GM19025 (cell line): Measurements from ENCODE around the gene VIPR2.

Source experiments
- ATAC-seq: cut with Tn5 transposase; IDR thresholded peaks from one replicate; pipeline ENCODE4 v1.9.1; 2021; ENCODE audit warnings: mild to moderate bottlenecking, low read depth, moderate library complexity; ENCODE audit not compliant: unreplicated experiment

VIPR2 gene

GRCh38 chr7:159121476-159121875 lies 23.2 kb downstream of the VIPR2 start:
- ATAC-seq, result no peak

DNA sequence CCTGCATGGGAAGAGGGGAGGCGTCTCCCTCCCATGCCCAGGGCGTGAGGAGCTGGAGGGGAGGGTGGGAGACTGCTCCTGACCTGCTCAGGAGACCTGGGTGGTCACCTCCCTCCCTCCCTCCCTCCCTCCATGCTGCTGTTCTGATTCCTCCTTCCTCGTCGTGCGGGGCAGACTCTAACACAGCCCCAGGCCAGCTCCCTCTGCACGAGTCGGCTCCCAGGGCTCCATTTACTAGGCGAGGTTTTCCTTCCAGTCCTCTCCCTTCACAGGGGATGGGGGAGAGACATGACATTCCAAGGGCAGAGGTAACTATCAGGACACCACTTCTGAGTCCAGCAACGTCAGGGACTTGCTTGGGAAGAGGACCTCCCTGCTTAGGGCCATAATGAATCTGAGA lies 23.6 kb downstream of the VIPR2 start:
- ATAC-seq, result no peak

GRCh38 chr7:159120540-159120919 lies 24.1 kb downstream of the VIPR2 start:
- no peak for ATAC-seq

DNA sequence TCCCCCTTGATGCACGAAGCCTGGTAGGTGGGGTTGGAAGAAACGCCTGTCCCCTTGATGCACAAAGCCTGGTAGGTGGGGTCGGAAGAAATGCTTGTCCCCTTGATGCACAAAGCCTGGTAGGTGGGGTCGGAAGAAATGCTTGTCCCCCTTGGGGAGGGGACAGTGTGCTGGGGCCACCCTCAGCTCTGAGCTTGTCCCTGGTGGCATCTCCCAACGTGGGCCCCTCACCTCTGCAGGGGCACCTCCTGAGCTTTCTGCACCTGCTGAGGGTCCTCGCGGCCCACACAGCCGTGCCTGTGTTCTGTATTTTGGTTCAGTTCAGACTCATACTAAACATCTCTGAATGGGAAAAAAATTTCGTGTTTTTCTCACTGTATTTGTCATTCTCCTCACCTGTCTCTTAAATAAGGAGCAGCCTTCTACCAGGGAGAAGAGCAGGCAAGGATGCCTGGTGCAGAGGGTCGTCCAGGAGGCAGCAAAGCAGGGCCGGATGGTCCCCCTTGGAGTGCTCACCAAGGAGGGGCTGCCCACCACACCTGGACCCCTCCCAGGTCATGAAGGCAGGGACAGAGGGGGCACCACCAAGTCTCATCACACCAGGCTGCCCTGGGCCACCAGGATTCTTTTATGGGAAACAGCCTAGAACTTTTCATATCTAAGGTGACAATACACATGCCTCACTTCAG lies 24.7 kb downstream of the VIPR2 start:
- ATAC-seq, result no peak

- ATAC-seq, result no peak
These were observed 25.5 kb downstream of the VIPR2 start for GRCh38 chr7:159119026-159119741.

DNA sequence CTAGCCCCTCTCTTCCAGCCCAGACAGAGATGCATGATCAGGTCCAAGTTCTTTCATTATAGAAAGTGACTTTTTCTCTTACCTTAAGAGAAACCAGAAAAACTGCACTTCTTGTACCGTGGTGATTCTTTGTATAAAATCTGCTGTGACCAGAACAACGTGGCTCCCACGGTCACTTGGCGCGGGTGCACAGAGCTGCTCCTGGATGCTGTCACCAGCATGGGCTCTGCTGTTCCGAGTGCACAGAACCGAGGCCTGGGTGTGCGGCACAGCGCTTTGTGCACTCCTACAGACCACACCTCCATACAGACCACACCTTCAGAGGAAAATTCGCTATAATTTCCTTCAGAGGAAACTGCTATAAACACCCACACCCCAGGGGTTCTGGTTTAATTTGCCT lies 26.0 kb downstream of the VIPR2 start:
- no peak for ATAC-seq

- ATAC-seq, result no peak
These were observed 26.5 kb downstream of the VIPR2 start for GRCh38 chr7:159118197-159118595.

GRCh38 chr7:159117366-159118196 lies 27.1 kb downstream of the VIPR2 start:
- no peak for ATAC-seq

- no peak for ATAC-seq
These were observed 27.9 kb downstream of the VIPR2 start for GRCh38 chr7:159116581-159117339.

GRCh38 chr7:159115601-159116501 lies 28.8 kb downstream of the VIPR2 start:
- no peak for ATAC-seq

DNA sequence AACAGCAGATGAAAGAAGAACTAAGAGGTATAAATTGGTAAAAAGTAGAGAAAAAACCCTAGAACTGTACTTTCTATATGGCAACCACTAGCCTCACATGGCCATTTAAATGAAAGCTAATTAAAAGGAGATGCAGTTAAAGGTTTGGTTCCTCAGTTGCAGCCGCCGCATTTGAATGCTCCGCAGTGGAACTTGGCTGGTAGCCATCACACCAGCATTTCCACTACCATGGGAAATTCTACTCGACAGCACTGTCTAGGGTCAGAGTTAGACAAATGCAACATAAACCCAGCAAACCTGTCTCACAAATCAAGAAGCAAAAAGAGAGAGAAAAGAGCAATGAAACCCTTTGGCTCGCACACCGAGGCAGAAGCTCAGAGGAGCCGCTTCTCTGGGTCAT lies 29.7 kb downstream of the VIPR2 start:
- ATAC-seq, result no peak

DNA sequence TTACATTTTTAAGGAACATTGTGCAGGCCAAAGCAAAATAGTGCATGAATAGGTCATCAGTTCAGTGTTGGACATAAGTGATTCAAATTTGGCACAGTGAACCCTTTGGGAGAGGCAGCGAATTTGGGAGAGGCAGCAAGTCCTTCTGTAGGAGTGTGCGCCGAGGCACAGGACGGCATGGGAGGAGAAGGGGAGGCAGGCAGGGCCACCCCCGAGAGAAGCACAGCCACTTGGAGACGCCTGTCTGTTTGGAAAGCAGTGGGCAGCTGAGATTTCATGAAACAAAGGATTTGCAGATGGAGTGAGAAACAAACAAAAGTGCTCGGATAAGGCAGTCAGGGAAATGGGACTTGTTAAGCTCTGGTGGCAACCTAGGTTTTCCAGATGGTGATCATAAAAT lies 30.6 kb downstream of the VIPR2 start:
- no peak for ATAC-seq

- ATAC-seq, result no peak
These were observed 31.6 kb downstream of the VIPR2 start for GRCh38 chr7:159113056-159113455.

DNA sequence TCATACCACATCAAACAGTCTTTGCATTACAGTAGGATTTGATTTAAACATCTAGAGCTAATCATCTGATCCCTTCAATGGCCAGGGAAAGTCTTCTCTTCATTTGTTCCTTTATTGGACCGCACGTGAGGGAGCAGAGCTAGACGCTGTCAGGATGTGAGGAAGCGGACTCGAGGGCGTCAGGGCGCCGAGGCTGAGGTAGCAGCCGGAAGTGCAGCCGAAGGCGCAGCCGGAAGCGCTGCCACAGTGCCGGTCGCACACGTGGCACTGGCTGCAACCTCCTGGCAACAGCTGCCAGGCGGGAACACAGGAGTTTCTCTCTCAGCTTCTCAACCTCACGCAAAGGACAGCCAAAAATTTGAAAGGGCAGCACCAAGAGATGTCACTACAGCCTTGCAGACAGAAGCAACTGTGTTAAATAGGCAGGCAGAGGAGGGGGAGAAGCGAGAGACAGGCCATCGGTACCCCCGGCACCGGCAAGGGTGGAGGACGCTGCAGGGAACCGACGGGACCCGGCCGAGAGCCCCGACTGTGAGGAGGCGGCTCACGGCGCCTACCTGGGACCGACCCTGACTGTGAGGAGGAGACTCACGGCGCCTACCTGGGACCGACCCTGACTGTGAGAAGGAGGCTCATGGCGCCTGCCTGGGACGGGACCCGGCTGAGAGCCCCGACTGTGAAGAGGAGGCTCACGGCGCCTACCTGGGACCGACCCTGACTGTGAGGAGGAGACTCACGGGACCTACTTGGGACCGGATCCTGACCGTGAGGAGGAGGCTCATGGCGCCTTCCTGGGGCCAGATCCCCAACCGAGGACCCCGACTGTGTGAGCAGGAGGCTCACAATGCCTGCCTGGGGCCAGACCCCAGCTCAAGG lies 32.3 kb downstream of the VIPR2 start:
- ATAC-seq, result no peak

GRCh38 chr7:159109653-159110035 lies 35.0 kb downstream of the VIPR2 start:
- no peak for ATAC-seq

- ATAC-seq, result no peak
These were observed 35.6 kb downstream of the VIPR2 start for GRCh38 chr7:159108941-159109652.

DNA sequence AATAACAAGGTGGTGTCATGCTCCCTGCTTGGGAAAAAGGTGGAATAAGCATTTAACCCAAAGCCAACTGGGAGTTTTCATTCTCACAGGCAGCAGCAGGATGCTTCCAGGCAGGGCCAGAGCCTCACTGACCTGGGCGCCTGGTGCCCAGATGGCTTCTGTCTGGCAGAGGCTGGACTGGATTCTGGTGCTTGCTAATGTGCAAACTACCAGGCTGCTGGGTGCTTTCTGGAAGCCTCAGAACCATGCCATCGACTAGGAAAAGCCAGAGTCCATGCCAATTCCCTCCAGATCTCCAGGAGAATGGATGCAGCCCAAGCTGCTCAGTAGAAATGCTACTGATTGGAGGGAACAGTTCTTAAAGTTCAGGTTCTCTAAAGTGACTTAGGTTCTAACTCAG lies 36.2 kb downstream of the VIPR2 start:
- ATAC-seq, result no peak
